CMK (cell line): ENCODE measurements around the gene ATG7.
"Not testable (repeated sequence)": the region's sequence is repeated elsewhere in the genome, so short reads cannot be mapped to it uniquely, and the experiment has no call there.

Source experiments
- DNase-seq: peaks from one replicate; pipeline ENCODE4 v3.0.0-alpha.2; 2010; ENCODE audit warnings: low read depth

Gene ATG7

DNA sequence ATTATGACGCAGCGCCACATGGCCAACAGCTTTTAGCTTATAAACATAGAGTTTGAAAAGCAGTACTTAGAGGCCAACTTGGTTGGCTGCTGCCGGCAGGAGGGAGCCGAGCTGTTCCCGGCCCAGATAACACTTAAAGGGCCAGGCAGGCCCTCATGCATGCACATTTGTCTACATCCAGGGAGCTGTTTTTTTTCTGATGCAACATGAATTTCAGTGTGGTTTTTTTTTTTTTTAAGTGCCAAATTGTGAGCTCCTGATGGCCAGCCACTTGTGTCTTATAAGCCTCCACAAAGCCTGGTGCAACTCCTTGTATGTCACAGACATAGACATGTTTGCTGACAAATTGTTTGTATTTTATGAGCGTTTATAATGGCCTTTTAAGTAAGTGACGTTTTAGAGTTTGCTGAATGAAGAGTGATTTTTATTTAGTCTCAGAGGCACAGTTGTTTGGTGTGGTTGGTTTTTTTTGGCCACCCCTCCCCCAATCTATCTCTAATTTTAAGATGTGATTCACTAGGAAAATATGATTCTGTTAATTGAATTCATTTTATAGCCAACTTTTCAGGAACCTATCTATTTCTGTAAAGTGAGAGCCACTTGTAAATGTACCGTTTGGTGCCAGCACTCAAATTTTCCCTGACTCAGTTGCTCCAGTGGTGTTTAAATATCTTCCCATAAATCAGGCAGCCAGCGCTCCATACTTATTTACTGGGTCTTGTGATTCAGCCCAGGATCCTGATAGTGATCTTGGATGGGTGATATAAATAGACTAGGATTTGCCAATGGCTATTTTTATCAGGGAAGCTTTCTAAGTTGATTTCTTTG lies 237.2 kb downstream of the ATG7 start:
- peak; percentile 33 for DNase-seq

DNA sequence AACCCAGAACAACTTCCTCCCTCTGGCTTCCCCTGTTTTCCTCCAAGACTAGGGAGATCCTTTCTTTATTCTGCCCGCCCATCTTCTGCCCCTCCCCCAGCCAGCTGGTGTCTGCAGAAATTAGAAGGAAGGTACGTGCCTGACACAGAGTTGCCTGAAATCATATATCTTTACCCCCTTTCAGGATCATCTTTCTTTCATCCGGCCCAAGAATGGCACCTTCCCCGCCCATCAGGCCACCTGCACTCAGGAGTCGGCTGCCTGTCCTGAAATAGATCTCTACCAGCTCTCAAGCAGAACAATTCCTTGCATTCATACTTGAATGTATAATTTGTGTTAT lies 237.8 kb downstream of the ATG7 start:
- DNase-seq: no peak

DNA sequence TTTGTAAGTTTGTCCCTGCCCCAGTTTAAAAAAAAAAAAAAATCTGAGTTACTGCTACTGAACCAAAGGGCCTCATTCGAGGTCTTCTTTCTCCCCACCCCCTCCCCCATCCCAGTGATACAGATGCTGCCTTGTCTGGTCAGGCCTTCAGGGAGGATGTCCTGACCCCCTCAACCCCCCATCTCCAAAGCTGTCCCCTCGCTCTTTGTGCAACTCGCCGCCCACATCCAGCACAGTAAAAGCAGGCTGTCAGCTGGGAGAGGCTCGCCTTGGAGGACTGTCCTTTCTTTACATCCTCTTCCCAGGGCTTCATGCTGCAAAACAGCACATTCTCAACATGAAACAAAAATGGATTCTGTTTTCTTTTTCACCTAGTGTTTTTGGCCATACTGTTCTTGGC lies 238.2 kb downstream of the ATG7 start:
- no peak for DNase-seq

DNA sequence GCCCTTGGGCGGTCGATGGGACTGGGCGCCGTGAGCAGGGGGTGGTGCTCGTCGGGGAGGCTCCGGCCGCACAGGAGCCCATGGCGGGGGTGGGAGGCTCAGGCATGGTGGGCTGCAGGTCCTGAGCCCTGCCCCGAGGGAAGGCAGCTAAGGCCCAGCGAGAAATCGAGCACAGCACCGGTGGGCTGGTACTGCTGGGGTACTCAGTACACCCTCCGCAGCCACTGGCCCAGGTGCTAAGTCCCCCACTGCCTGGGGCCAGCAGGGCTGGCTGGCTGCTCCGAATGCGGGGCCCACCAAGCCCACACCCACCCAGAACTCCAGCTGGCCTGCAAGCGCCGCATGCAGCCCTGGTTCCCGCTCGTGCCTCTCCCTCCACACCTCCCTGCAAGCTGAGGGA lies 239.4 kb downstream of the ATG7 start:
- DNase-seq: not testable (repeated sequence)

DNA sequence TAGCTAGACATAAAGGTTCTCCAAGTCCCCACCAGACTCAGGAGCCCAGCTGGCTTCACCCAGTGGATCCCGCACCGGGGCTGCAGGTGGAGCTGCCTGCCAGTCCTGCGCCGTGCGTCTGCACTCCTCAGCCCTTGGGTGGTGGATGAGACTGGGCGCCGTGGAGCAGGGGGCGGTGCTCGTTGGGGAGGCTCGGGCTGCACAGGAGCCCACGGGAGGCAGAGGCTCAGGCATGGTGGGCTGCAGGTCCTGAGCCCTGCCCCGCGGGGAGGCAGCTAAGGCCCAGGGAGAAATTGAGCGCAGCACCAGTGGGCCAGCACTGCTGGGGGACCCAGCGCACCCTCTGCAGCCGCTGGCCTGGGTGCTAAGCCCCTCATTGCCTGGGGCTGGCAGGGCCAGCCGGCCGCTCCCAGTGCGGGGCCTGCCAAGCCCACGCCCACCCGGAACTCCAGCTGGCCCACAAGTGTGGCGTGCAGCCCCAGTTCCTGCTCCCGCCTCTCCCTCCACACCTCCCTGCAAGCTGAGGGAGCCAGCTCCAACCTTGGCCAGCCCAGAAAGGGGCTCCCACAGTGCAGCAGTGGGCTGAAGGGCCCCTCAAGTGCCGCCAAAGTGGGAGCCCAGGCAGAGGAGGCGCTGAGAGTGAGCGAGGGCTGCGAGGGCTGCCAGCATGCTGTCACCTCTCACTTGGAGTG lies 241.1 kb downstream of the ATG7 start:
- DNase-seq: not testable (repeated sequence)

DNA sequence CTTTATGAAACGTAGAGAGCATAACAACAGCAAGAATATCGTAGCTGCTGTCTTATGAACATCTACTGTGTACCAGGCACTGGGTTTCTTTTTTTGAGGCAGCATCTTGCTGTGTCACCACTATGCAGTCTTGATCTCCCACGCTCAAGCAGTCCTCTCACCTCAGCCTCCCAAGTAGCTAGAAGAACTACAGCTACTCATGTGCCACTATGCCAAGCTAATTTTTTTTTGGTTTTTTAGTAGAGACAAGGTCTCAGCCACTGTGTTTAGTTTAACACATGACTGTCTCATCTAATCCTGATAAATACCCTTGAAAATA lies 241.6 kb downstream of the ATG7 start:
- no peak for DNase-seq

DNA sequence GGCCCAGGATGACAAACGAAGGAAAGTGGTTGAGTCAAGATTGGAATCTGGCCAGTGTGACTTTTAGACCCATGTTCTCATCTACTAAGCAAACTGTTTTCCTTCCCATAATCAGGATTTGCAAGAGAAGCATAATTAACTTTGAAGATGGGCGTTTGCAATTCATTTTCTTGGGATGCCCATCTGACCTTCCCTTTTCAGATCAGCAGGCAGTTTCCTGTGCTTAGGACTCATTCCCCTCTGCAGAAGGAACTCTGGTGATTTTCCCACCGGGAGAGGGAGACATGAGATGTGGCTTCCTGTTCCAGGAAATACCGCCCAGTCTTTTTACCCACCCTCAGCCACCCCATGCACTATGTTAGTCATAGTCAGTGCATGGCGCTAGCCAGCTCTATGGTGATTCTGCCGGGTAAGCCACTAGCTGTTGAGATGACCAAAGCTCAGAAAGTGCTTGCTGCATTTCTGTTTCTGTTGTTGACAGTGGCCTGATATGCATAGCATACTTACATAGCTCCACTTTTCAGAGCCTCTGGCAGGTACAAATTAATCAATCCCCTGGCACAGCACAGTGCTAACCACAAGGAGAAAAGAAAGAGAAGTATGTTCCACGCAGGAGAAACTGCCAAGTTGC lies 242.1 kb downstream of the ATG7 start:
- DNase-seq: peak; percentile 58

DNA sequence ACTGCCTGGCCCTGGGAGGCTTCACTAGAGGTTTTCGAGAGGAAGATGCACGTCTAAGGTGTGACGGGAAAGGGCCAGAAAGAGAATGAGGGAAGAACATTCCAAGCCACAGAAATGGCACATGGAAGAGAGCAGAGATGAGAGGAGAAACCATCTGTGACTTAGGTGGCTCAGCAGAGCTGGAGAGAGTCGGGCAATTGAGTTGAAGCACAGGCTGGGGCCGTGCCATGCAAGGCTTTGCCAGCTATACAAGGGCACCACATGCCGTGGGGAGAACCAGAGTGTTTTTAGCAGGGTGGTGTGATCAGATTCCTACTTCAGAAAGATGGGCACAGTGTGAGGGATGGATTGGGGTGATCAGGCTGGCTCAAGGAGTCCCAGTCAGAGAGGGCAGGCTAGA lies 245.4 kb downstream of the ATG7 start:
- no peak for DNase-seq

DNA sequence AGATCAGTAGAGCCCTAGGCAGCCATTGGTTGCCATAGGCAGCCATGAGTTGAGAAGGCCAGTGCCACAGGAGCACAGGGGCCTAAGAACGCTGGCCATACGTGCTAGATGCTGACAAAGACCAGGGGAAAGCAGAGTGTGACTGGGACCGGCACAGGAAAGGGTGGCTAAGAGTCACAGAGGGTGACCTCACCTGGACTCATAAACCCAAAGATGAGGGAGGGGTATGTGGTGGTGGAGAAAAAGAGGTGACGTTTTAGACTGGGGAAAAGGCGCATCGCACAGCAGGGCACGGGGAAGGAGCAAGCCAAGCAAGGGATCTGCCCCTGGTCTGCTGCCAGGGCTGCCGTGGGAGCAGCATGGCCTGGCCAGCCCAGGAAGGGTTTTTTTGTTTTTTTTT lies 249.0 kb downstream of the ATG7 start:
- DNase-seq: no peak

DNA sequence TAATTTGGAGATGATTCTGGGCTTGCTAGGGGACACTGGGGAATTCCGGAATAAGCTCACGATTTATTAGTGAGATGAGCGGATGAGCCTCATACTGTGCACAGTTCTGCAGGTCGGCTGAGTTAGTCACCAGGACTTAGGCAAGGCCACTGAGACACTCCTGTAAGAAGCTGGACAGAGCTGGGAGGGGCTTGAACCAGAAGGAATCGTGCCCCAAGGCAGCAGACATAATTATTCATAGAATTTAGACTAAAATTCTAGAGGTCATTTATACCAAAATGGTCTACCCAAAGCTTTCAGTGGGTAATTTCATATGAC lies 250.2 kb downstream of the ATG7 start:
- DNase-seq: no peak

DNA sequence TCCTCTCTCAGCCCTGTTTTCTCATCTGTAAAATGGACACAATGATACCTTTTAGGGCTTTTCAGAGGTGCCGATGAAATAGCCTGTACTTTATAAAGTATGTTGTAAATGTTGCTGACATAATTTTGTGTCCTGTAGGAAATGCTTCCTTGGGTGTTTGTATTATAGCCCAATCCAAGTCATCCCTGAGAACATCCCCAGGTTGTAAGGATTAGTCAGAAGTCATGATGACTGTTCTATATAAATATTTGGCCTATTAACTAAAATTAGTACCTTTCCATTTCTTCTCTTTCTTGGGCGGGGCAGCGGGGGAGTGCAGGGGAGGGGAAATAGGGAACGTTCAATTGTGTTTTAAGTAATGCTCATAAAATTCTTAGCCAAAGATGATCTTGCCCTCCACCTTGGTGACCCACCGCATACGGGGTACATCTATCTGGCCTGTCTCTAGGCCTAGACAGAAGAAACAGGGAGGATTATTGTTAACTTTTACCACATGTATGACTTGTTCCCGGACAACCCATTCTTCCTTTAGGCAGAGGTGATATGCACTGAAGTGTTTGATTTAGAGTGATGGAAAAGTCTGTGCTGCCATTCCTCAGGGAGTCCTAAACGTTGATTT lies 250.9 kb downstream of the ATG7 start:
- DNase-seq: no peak

DNA sequence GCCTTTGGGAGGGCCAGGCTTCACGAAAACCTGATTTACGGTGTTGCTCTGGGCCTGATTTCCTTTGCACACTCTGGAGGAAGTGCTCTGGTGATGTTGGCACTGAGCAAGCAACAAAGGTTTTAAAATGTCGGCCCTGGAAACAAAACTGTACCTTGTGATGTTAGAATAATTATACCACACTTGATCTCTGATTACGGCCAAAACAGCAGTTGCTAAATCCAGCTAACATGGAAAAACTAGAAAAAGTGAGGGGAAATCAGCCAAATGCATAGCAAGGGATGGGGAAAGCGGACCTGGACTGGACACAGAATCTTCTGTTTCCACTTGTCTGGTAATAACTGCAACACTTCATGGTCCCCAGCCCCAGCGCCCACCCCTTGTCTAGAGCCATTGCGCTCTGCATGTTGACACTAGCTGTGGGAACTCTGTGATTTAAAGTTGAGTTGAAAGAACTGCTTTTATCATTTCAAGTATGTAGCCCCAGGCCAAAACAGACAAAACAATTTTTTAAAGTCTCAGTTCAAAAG lies 251.4 kb downstream of the ATG7 start:
- no peak for DNase-seq

DNA sequence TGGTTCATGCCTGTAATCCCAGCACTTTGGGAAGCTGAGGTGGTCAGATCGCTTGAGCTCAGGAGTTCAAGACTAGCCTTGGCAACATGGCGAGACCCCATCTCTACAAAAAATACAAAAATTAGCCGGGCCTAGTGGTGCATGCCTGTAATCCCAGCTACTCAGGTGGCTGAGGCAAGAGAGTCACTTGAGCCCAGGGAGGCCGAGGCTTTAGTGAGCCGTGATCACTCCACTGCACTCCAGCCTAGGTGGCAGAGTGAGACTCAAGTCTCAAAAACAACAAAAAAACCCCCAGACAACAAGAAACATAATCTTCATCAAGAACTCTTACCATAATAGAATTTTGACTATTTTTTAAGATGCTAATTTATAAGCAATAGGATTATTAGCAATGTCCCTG lies 253.9 kb downstream of the ATG7 start:
- not testable (repeated sequence) for DNase-seq

DNA sequence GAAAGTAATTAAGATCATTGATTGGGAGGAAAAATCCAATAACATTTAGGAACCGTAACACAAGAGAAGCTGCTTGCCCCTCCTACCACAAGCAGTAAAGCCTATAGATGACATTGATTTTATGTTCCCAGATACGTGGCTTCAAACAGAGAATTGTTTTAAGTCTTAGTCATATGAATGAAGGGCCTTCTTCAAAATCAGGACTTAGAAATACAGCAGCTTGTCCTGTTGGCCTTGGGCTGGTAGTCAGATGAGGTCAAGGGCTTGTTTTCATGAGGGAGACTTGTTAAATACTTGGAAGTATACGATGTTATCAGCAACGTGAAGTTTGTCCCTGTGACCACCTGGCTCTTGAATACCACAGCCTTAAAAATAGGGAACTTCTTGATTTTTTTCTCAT lies 257.1 kb downstream of the ATG7 start:
- no peak for DNase-seq

DNA sequence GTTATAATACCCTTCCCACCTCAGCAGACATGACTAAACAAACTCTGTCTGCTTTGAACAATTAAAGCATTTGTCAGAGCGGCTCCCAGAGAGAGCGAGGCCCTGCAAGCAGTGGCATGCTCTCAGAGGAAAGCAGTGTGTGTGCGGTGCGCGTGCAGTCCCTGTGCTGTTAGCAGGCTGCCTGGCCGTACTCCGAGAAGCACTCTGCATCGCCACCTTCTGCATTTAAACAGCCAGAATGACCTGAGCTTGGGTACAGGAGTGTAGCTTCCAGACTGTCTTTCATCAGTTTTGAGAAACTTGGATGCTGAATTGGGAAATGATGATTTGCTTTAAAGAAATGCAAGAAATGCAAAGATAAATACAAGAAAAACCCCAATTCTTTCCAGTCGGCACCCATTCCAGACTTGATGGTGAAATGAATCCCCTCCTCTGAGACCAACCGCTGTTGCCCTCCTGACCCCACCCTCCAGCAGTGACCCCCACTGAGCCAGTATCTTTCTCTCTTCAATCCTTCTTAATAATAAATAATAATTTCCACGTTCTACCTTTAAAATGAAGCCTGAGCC lies 258.0 kb downstream of the ATG7 start:
- DNase-seq: no peak

DNA sequence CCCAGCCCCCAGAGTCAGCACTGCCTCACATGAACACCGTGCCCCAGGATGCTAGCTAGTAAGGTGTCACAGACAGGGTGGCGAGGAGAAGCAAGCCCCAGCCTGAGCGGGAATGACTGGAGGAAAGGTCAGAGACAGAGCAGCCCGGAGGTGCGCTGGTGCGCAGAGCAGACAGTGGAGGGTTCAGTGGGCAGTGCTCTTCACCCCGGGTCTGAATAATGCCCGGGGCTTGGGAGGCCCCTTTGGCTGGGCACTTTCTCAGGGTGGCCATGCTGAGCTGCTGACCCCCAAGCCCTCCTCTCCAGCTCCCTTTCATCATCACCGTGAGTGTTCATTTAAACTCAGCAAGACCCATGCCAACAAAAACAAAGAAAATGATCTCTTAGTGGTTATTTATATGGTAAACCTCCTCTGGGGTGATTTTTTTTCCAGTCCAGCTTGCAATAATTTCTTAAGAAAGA lies 260.8 kb downstream of the ATG7 start:
- no peak for DNase-seq

DNA sequence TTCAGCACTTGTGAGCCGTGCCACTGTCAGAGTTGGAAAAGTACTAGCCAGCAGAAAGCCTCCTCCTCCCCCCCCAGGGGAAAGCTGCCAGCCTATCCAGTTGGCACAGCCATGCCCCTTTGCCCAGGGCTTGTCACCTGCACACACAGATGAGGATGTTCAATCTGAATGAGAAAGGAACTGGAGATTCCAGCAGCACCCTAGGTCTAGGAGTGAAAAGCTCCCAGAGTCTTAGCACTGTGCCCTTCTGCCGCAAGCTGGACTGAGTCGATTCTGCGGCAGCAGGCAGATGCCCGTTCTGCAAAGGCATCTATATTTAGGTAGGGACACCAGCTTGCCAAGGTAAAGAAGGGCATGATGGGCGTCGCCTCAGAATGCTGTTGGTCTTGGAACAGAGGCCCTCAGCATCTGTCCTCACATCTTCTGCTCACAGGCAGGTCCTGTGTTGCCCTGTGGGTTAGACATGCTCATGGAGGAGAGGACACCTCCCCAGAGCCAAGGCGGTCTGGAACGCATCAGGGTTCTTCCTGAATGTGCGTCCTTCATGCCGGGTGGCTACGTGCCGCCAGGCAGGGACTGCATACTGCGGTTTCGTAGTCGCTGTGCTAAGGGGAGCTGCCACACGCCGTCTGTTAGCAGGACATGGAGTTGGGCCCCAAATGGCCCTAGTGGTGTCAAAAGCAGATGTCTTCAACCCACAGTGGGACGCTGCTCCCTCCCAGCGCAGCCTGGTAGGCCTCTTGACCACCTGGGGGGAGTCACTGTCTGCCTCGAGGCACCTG lies 262.0 kb downstream of the ATG7 start:
- DNase-seq: no peak

DNA sequence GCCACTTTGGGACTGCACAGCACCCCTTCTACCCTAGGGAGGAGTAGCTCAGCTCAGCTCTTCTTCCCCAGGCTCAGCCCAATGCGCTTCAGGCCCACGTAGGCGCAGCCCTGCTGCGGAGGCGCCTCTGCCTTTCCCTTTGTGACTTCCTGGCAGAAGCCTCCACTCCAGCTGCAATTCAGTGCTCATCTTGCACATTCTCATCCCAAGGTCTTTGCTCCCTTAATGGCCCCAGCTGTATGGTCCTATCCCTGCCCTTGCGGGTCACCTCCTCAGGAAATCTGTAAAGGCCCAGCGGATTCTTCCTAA lies 262.6 kb downstream of the ATG7 start:
- DNase-seq: no peak

DNA sequence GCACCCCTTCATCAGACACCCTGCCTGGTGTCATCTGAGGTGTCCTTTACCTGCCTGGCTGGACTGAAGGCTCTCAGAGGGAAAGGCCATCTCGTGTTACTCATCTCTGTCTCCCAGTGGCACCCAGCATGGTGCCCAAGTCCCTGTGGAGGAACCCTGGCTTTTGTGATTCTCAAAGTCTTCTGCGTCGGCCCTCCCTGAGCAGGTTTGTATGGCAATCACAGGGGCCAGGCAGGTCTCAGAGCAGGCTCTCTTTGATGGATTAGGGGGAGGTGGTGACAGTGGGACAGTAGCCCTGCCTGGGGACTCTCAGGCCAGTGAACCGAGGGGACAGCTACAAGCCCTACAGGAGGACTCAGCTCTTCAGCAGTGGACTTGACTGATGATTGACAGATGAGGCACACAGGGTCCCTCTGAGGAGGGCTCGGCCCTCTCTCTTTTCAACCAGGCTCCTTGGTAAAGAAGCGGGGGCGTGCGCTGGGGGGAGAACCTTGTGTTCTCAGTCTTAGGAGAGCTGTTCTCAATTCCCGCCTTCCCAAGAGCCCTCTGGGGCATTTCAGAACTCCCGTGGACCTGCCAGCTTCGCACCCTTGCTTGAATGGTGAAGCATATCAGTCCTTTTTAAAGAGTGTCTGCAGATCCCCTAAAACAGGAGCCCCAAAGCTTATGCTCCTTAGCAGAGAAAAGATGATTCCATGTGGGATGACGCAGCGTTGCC lies 263.2 kb downstream of the ATG7 start:
- no peak for DNase-seq

DNA sequence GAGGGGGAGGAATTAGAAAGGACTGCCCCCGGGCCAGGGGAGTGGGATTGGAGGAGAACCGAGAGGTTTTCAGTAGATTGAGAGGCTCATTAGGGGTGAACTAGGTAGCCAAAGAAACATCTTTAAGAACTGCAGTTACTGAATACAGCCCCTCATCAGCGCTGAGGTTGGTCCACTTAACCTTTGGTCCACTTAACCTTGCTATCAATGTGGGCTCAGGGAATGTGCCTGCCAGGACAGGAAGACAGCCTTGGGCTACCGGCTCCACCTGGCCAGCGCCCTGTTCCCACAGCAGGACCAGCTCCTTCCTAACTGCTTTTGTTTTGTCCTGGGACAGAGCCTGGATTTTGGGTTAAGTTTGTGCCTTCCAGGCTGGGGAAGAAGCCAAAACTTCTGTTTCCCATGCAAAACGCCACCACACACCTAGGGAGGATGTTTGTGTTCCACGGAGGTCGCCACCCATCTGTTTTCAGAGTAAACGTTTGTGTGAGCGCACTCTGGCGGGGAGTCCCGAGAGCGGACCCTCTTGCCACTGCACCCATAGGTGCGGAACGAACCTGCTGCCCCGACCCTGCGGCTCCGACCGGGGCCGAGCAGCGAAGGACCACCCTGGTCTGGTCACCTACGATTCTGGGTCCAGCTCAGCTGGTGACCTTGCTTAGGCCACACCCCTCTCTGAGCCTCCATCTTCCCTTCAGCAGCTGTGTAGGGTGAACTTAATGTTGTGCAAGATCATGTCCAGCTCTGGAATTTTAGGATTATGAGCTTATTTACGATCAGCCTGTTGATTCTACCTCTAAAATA lies 264.1 kb downstream of the ATG7 start:
- DNase-seq: no peak
